Subcutaneous abdominal adipose tissue (tissue), 5 donors: ENCODE measurements around the gene SCUBE3.

Experiments
- H3K27ac ChIP-seq: one replicate; pipeline ENCODE4 v1.7.0; 2013; ENCODE audit warnings: low read depth, mild to moderate bottlenecking, inconsistent platforms, low read length, moderate library complexity
- H3K27me3 ChIP-seq, 5 donors: one replicate each; pipeline ENCODE4 v1.7.0; 2013; ENCODE audit warnings: low read length in 5 of 5, inconsistent platforms in 1 of 5; ENCODE audit not compliant: control insufficient read depth in 5 of 5, insufficient read depth in 4 of 5
- H3K36me3 ChIP-seq, 5 donors: one replicate each; pipeline ENCODE4 v1.7.0; 2013; ENCODE audit warnings: low read length in 5 of 5; ENCODE audit not compliant: control insufficient read depth in 5 of 5, insufficient read depth in 5 of 5
- H3K4me1 ChIP-seq, 5 donors: one replicate each; pipeline ENCODE4 v1.7.0; 2013; ENCODE audit warnings: low read length in 5 of 5, mild to moderate bottlenecking in 3 of 5, moderate library complexity in 1 of 5; ENCODE audit not compliant: control insufficient read depth in 5 of 5, insufficient read depth in 5 of 5
- H3K4me3 ChIP-seq, 5 donors: one replicate each; pipeline ENCODE4 v1.7.0; 2013; ENCODE audit warnings: low read length in 5 of 5, low read depth in 1 of 5
- H3K9ac ChIP-seq, 5 donors: one replicate each; pipeline ENCODE4 v1.7.0; 2013; ENCODE audit warnings: low read length in 5 of 5, mild to moderate bottlenecking in 4 of 5, moderate library complexity in 3 of 5
- H3K9me3 ChIP-seq, 5 donors: one replicate each; pipeline ENCODE4 v1.7.0; 2013; ENCODE audit warnings: low read length in 5 of 5; ENCODE audit not compliant: control insufficient read depth in 5 of 5
- donor health status: healthy.
- donor health status: healthy.
- donor health status: healthy.
- donor health status: healthy.
- donor health status: healthy.

The SCUBE3 gene

GRCh38 chr6:35190306-35190705 is 23.4 kb upstream of the SCUBE3 start:
- Histone ChIP-seq H3K9me3 (no peaks in the 10 kb centered on the region), H3K9ac (no peak overlapping the region), H3K36me3 (no peaks in the 10 kb centered on the region), H3K27ac (no peak overlapping the region), H3K4me3 (no peak overlapping the region), H3K4me1 (peaks cover 0 to 1% (median 0%) of the 10 kb centered on the region in 5 donors), H3K27me3 (no peaks in the 10 kb centered on the region)

- H3K27me3 ChIP-seq: no peaks in the 10 kb centered on the region
- H3K27ac ChIP-seq: no peak overlapping the region
- no peaks in the 10 kb centered on the region for H3K4me1 ChIP-seq
- H3K4me3 ChIP-seq: no peak overlapping the region
- no peak overlapping the region for H3K9ac ChIP-seq
- no peaks in the 10 kb centered on the region for H3K36me3 ChIP-seq
- no peaks in the 10 kb centered on the region for H3K9me3 ChIP-seq
Measured at GRCh38 chr6:35191889-35192288, 21.9 kb upstream of the SCUBE3 start.

DNA sequence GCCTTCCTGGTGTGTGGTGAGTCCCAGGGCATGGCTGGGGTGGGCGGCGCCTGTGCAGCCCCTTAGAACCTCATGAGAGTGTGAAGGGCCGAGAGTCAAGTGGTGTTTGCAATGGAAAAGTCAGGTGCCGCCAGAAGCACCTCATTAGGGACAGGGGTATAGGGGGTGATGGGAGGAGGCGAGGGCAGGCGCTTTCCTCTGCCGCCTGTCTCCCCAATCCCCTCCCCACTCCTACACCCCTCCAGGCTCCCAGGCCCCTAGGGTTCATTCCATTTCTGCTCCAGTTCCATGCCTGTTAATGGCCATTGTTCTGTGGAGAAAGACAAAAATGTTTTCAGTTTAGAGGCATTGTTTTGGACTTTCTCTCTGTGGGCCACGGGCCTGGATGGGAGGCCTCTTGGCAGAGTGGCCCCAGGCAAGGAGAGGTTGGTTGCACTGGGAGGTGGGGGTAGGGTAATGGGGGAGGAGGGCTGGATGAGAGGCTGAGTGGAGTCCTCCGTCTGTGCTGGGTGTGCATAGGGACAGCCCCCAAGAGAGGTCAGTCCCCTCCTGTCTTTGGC is 21.4 kb upstream of the SCUBE3 start:
- Histone ChIP-seq H3K4me1 (no peaks in the 10 kb centered on the region), H3K9ac (no peak overlapping the region), H3K36me3 (no peaks in the 10 kb centered on the region), H3K9me3 (no peaks in the 10 kb centered on the region), H3K27ac (no peak overlapping the region), H3K27me3 (no peaks in the 10 kb centered on the region), H3K4me3 (no peak overlapping the region)

- H3K27ac ChIP-seq: no peak overlapping the region
- no peaks in the 10 kb centered on the region for H3K4me1 ChIP-seq
- no peak overlapping the region for H3K4me3 ChIP-seq
- no peaks in the 10 kb centered on the region for H3K9me3 ChIP-seq
- H3K27me3 ChIP-seq: no peaks in the 10 kb centered on the region
- no peaks in the 10 kb centered on the region for H3K36me3 ChIP-seq
- no peak overlapping the region for H3K9ac ChIP-seq
Measured at GRCh38 chr6:35194390-35194789, 19.4 kb upstream of the SCUBE3 start.

GRCh38 chr6:35195120-35195780 is 18.5 kb upstream of the SCUBE3 start:
- Histone ChIP-seq H3K9ac (no peak overlapping the region), H3K36me3 (no peaks in the 10 kb centered on the region), H3K9me3 (no peaks in the 10 kb centered on the region)

DNA sequence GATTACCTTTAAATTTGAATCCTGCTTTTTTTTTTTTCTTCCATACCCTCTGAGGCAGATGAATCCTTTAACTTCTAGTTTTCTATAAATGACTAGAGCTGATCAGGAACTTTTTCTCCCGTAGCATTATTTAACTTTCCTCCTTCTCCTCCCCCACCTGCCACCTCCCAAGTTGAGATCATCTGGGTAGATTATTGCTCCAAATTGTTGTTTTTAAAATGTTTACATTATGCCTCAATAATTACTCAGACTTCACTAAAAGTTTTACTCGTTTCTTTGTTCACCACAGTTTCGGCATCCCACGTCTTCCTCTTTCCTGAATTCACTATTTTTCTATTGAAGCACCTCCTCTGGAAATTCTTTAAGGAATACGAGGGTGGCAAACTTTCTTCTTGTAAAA is 16.6 kb upstream of the SCUBE3 start:
- no peaks in the 10 kb centered on the region for H3K27me3 ChIP-seq
- H3K9me3 ChIP-seq: no peaks in the 10 kb centered on the region
- no peak overlapping the region for H3K9ac ChIP-seq
- H3K36me3 ChIP-seq: no peaks in the 10 kb centered on the region
- H3K4me3 ChIP-seq: no peak overlapping the region
- H3K4me1 ChIP-seq: no peaks in the 10 kb centered on the region
- H3K27ac ChIP-seq: no peak overlapping the region

More at GRCh38 chr6:35195120-35195780, 18.5 kb upstream of the SCUBE3 start:
- no peak overlapping the region for H3K27ac ChIP-seq
- no peak overlapping the region for H3K4me3 ChIP-seq
- no peaks in the 10 kb centered on the region for H3K4me1 ChIP-seq
- no peaks in the 10 kb centered on the region for H3K27me3 ChIP-seq

DNA sequence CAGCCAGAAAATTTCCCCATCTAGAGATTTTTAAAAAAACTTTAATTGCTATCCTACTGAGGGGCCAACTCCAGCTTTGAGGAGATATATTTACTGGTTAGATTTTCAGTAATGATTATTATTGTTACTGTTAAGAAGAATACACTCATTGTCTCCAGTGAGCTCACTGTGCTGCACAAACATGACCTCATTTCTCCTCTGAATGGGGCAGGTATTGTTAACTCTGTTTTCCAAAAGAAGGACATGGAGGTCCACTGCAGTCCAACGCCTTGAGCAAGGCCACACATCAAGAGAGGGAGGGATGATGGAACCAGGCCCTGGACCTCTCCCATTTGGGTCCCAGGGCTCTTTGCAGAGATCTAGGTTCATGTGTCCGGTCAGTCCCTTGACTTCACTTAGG is 13.9 kb upstream of the SCUBE3 start:
- H3K9me3 ChIP-seq: no peaks in the 10 kb centered on the region
- H3K36me3 ChIP-seq: no peaks in the 10 kb centered on the region
- H3K4me1 ChIP-seq: peaks cover 0 to 9% (median 5%) of the 10 kb centered on the region in 5 donors
- no peak overlapping the region for H3K4me3 ChIP-seq
- H3K27ac ChIP-seq: no peak overlapping the region
- H3K27me3 ChIP-seq: no peaks in the 10 kb centered on the region
- no peak overlapping the region for H3K9ac ChIP-seq

DNA sequence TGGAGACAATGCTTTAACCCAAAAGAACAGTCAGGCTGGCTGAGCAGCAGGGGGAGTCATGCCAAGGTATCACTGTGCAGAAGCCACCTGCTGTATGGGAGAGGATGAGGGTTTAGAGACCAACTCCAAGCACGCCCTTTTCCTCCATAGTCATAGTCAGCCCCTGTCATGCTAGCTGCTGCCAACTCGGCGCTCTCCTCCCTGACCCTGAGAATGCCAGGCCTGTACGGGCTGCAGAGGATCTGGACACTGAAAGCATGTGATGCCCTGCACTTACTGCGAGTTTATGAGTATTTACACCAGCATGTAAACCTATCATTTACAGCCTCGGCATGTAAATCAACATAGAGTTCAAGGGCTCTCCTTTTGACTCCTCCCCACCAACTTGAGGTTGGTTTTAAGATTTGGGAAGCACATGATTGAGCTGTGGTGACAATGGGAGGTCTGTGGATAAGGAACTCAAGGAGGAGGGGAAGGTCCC is 11.7 kb upstream of the SCUBE3 start:
- Histone ChIP-seq H3K9ac (no peak overlapping the region), H3K27ac (no peak overlapping the region), H3K27me3 (peaks cover 0 to 6% (median 0%) of the 10 kb centered on the region in 5 donors), H3K36me3 (no peaks in the 10 kb centered on the region), H3K9me3 (no peaks in the 10 kb centered on the region), H3K4me3 (no peak overlapping the region), H3K4me1 (peaks cover 0 to 13% (median 5%) of the 10 kb centered on the region in 5 donors)

DNA sequence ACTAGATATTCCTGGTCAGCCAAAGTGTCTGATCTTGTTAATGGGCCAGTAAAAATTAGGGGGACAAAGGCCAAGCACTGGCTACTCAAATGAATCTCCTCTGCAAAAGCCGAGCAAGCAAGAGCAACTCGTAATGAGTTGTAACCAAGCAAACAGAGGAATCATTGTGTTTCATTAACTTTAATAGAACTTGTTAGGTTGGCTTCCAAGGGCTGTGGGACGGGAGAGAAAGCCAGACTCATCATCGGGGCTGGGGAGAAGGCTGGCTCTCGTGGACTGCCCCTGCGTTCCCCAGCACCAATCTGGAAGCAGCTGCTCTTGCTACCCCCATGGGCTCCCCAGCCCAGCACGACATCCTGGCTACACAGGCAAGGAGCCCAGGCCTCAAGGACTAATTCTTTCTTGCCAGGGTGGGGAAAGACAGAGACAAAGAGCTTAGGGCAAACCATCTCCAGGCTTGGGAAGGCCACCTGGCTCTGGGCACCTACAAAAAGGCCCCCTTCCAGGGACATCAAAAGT is 10.5 kb upstream of the SCUBE3 start:
- Histone ChIP-seq H3K27ac (no peak overlapping the region), H3K4me1 (peaks cover 0 to 13% (median 5%) of the 10 kb centered on the region in 5 donors), H3K9ac (no peak overlapping the region), H3K9me3 (no peaks in the 10 kb centered on the region), H3K36me3 (no peaks in the 10 kb centered on the region), H3K27me3 (peaks cover 0 to 11% (median 3%) of the 10 kb centered on the region in 5 donors), H3K4me3 (no peak overlapping the region)

DNA sequence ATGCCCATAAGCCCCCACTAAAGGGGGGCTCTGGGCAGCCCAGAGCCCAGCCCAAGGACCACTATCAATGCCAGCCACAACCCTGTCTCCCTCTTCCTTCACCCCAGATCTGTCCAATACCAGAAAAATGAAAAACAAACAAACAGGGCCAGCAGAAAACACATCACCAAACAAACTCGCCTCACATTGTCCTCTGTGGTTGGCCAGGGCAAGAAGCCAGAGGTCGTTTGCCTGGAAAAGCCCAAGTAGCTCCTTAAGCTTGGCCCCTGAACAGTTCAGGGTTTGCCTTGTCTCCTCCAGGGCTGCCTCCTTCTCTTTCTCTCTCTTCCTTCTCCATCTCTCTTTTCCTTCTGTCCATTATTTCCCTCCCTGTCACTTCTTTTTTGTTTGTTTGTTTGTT is 10.1 kb upstream of the SCUBE3 start:
- Histone ChIP-seq H3K4me3 (no peak overlapping the region), H3K9me3 (no peaks in the 10 kb centered on the region), H3K36me3 (no peaks in the 10 kb centered on the region), H3K27ac (no peak overlapping the region), H3K9ac (no peak overlapping the region), H3K27me3 (peaks cover 0 to 12% (median 3%) of the 10 kb centered on the region in 5 donors), H3K4me1 (peaks cover 0 to 13% (median 5%) of the 10 kb centered on the region in 5 donors)
